ENCODE data around the gene CLEC2D.

The CLEC2D gene

GRCh38 chr12:9741726-9742125, 72.2 kb downstream of the CLEC2D start:
- in situ Hi-C loops (cut with MboI; ENCODE audit: low pct_unique_long_range_greater_than_20kb, low sequenced_read_pairs): no loop called here
- peak; percentile 72 for DNase-seq

GRCh38 chr12:9742661-9743060, 73.1 kb downstream of the CLEC2D start:
- DNase-seq: no peak
- in situ Hi-C loops (cut with MboI; ENCODE audit: low pct_unique_long_range_greater_than_20kb, low sequenced_read_pairs): no loop called here

DNA sequence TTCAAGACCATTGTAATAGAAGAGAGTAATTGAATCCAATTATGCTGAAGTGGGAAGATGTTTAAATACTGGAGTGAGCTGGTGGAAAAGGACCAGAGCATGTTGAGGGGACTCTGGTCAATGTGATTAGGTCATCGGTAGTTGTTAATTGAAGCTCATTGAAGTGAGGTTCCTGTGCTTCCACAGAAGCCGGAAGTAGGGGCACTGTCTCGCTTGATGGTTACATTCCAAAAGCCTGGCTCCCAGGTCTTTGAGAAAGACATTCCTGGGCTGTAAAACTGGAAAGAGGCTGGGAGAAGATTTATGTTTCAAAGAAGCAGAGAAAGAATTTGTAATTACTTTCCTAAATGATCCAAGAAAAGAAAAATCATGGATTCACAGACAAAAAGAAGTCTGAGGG, 75.7 kb downstream of the CLEC2D start:
- in situ Hi-C loops (cut with MboI; ENCODE audit: low pct_unique_long_range_greater_than_20kb, low sequenced_read_pairs): no loop called here
- no peak for DNase-seq
